K562 (cell line): ENCODE measurements around the gene MSANTD1. TPM values are rescaled to one million over a fixed set of nuclear protein-coding genes. Genes with fewer than 3 reads are reported as not detected.

ENCODE experiments used
- ATAC-seq: fragments of 200-7000 bp; cut with Tn5 transposase; 3 replicates; pipeline ENCODE4 v1.9.1; 2020; ENCODE audit warnings: moderate library complexity
- BruUV-seq: library from RNA; stranded (reverse); fragments of 400-500 nt; replicated peaks from 2 replicates; lab custom pipeline; 2021; lab: Mats Ljungman, UMichigan
- CTCF ChIA-PET: fragments of 300-600 bp; formaldehyde crosslinking; extraction: SDS; loops from one replicate; lab custom pipeline; 2021; ENCODE audit warnings: low intra/inter-chr PET ratio; lab: Yijun Ruan, JAX
- POLR2A ChIA-PET: fragments of 300-600, 350-650 bp; sonication (Branson Sonifier 250); formaldehyde crosslinking; extraction: SDS; loops from one replicate; lab custom pipeline; 2021; ENCODE audit warnings: antibody characterized with exemption, inconsistent platforms; lab: Yijun Ruan, JAX
- DNase-seq, 4 experiments: peaks; one replicate each; pipeline versions ENCODE4 v3.0.0 to v3.0.0-alpha.2; 2011 to 2018; ENCODE audit warnings: low spot score in 3 of 4, mixed read lengths in 3 of 4; ENCODE audit errors: extremely low read depth in 1 of 4
- FAIRE-seq: peaks from 2 replicates; lab custom pipeline; 2011; peaks lifted over from hg19 to GRCh38; lab: Jason Lieb, UNC
- H2AFZ ChIP-seq: 2 replicates; pipeline ENCODE4 v1.6.0; 2011; ENCODE audit warnings: low read depth, low read length, control low read depth, inconsistent platforms
- H3K27ac ChIP-seq: fragments of 200-600 bp; 3 replicates; pipeline ENCODE4 v1.8.0; 2011; ENCODE audit warnings: low read depth, mild to moderate bottlenecking, control low read depth, inconsistent platforms, low read length, moderate library complexity, mixed read lengths; ENCODE audit errors: extremely low read depth
- H3K27me3 ChIP-seq, 2 experiments: fragments of 300-600 bp in 1 of 2; 2 replicates in 1 of 2; 3 replicates in 1 of 2; pipeline versions ENCODE4 v1.6.0 to v1.8.0; 2011; ENCODE audit warnings: inconsistent platforms in 2 of 2, low read length in 2 of 2, mild to moderate bottlenecking in 1 of 2, mixed read lengths in 1 of 2, moderate library complexity in 1 of 2; ENCODE audit not compliant: control insufficient read depth in 2 of 2, insufficient read depth in 2 of 2
- H3K36me3 ChIP-seq: fragments of 300-600 bp; 3 replicates; pipeline ENCODE4 v1.8.0; 2011; ENCODE audit warnings: mild to moderate bottlenecking, low read length, inconsistent platforms; ENCODE audit not compliant: control insufficient read depth, insufficient read depth
- H3K4me1 ChIP-seq, 2 experiments: fragments of 200-600 bp in 1 of 2; replicated peaks in 1 of 2; 2 replicates in 1 of 2; 3 replicates in 1 of 2; pipeline versions ENCODE4 v1.5.1 to v1.8.0; 2011; ENCODE audit warnings: inconsistent platforms in 2 of 2, low read length in 2 of 2, mild to moderate bottlenecking in 1 of 2, mixed read lengths in 1 of 2, moderate library complexity in 1 of 2; ENCODE audit not compliant: control insufficient read depth in 2 of 2, insufficient read depth in 2 of 2
- H3K4me2 ChIP-seq: 2 replicates; pipeline ENCODE4 v1.6.1; 2011; ENCODE audit warnings: low read length, control low read depth, inconsistent platforms, mixed read lengths; ENCODE audit not compliant: insufficient read depth
- H3K4me3 ChIP-seq: fragments of 200-600 bp; sonication (generic), shearing (Covaris generic); 2 replicates; pipeline ENCODE4 v1.5.1; 2016; ENCODE audit warnings: control low read depth, inconsistent platforms
- H3K79me2 ChIP-seq: fragments of 200-600 bp; 3 replicates; pipeline ENCODE4 v1.8.0; 2011; ENCODE audit warnings: low read length, inconsistent platforms; ENCODE audit not compliant: control insufficient read depth, insufficient read depth
- H3K9ac ChIP-seq, 2 experiments: 2 replicates each; pipeline versions ENCODE4 v1.6.0 to v1.6.1; 2011; ENCODE audit warnings: low read depth in 2 of 2, low read length in 2 of 2, control low read depth in 1 of 2, inconsistent platforms in 1 of 2, mild to moderate bottlenecking in 1 of 2, mixed read lengths in 1 of 2; ENCODE audit not compliant: insufficient read depth in 1 of 2
- H3K9me1 ChIP-seq: one replicate; pipeline ENCODE4 v1.6.0; 2011; ENCODE audit warnings: inconsistent platforms, mild to moderate bottlenecking, low read length, moderate library complexity; ENCODE audit not compliant: control insufficient read depth, insufficient read depth
- H3K9me3 ChIP-seq: replicated peaks from 2 replicates; pipeline ENCODE4 v1.5.1; 2011; ENCODE audit warnings: low read depth, low read length, inconsistent platforms; ENCODE audit not compliant: control insufficient read depth, insufficient read depth
- H4K20me1 ChIP-seq: replicated peaks from 2 replicates; pipeline ENCODE4 v1.6.1; 2011; ENCODE audit warnings: low read length, inconsistent platforms, mixed read lengths; ENCODE audit not compliant: control insufficient read depth, insufficient read depth
- FIP1L1 ChIP-seq: fragments of 200-400 bp; formaldehyde crosslinking; IDR thresholded peaks from 2 replicates; pipeline ENCODE4 v1.6.1; 2018; ENCODE audit warnings: mild to moderate bottlenecking, low read depth, low read length; ENCODE audit not compliant: poor library complexity, severe bottlenecking
- FOXK1 ChIP-seq: sonication (generic); formaldehyde crosslinking; IDR thresholded peaks from 2 replicates; pipeline ENCODE4 v1.8.0; 2022; ENCODE audit warnings: missing genetic modification reagents, mild to moderate bottlenecking, borderline replicate concordance
- HDAC1 ChIP-seq, 2 experiments: fragments of 450-650 bp; IDR thresholded peaks; 2 replicates each; pipeline ENCODE4 v1.6.1; 2016 to 2017; ENCODE audit warnings: inconsistent platforms in 1 of 2, mild to moderate bottlenecking in 1 of 2, moderate library complexity in 1 of 2
- MYNN ChIP-seq, 2 experiments: sonication (generic); formaldehyde crosslinking in 1 of 2; IDR thresholded peaks; 2 replicates each; pipeline versions ENCODE4 v1.5.0 to v1.6.1; 2016 to 2020; ENCODE audit warnings: antibody characterized with exemption in 1 of 2, missing genetic modification reagents in 1 of 2
- STAT5A ChIP-seq: IDR thresholded peaks from 2 replicates; pipeline ENCODE4 v1.6.1; 2012; ENCODE audit warnings: low read length, inconsistent platforms, borderline replicate concordance
- TARDBP ChIP-seq: fragments of 450-650 bp; IDR thresholded peaks from 2 replicates; pipeline ENCODE4 v1.6.1; 2016
- U2AF1 ChIP-seq: fragments of 200-400 bp; formaldehyde crosslinking; optimal IDR thresholded peaks from 2 replicates; pipeline ENCODE3; 2017; ENCODE audit warnings: mild to moderate bottlenecking, low read depth, low read length, moderate library complexity
- ZNF395 ChIP-seq: fragments of 200-800 bp; sonication (Bioruptor generic); IDR thresholded peaks from 2 replicates; pipeline ENCODE4 v1.6.1; 2017; ENCODE audit warnings: missing genetic modification characterization, missing compliant biosample characterization
- ZNF586 ChIP-seq: fragments of 450-650 bp; formaldehyde crosslinking; conservative IDR thresholded peaks from 2 replicates; pipeline ENCODE4 v1.4.0; 2020; ENCODE audit warnings: mild to moderate bottlenecking, moderate library complexity
- WGBS: fragments of 100-300 bp; shearing (Covaris generic); methylation state at CpG from one replicate; pipeline ENCODE4 v1.1.6; 2016; ENCODE audit warnings: low coverage, mixed read lengths; ENCODE audit not compliant: insufficient coverage; ENCODE audit errors: missing lambda C conversion rate; 5-methylcytosine and 5-hydroxymethylcytosine counted together
- in situ Hi-C: fragments of 300-500 bp; cut with MboI; formaldehyde crosslinking; loops from 4 replicates; pipeline ENCODE4 v1.15.0; 2018; ENCODE audit warnings: inconsistent platforms, mixed read lengths
- intact Hi-C: fragments of 100-400 bp; cut with micrococcal nuclease; formaldehyde crosslinking; loops from 2 replicates; pipeline ENCODE4 v1.14.2; 2022
- polyA plus RNA-seq, 8 experiments: library from polyadenylated mRNA; depleted of rRNA in 4 of 8; stranded (reverse) in 5 of 8; unstranded in 3 of 8; fragments of >200 nt; fragmentation: Nextera tagmentation in 2 of 8; fragmentation: Illumina TruSeq in 1 of 8; extraction: Ambion mirVana in 2 of 8; extraction: Trizol in 1 of 8; gene quantifications; 2 replicates each; pipeline versions ENCODE4 v1.2.1 to v1.2.3, GENCODE V29; 2011 to 2014; ENCODE audit warnings: inconsistent platforms in 1 of 8, missing spikeins in 1 of 8
- total RNA-seq, 7 experiments: library from RNA; depleted of rRNA in 6 of 7; stranded (reverse); fragments of >200 nt in 6 of 7; fragmentation: Illumina TruSeq in 2 of 7; extraction: Trizol in 2 of 7; gene quantifications; 2 replicates each; pipeline versions ENCODE4 v1.2.1 to v1.2.3, GENCODE V29; 2011 to 2021; ENCODE audit warnings: low replicate concordance in 1 of 7
- TF ChIP-seq, protein P1 (sequence below): fragments of 450-650 bp; IDR thresholded peaks from 2 replicates; pipeline ENCODE4 v1.6.1; 2016

The MSANTD1 gene
- total and polyA plus RNA-seq, 9 of the 15 experiments (the other 6 are each of a cell fraction or from before 2014, with no cell fraction given), result 0.04 to 0.09 (median 0.07) TPM; not detected in 6

DNA sequence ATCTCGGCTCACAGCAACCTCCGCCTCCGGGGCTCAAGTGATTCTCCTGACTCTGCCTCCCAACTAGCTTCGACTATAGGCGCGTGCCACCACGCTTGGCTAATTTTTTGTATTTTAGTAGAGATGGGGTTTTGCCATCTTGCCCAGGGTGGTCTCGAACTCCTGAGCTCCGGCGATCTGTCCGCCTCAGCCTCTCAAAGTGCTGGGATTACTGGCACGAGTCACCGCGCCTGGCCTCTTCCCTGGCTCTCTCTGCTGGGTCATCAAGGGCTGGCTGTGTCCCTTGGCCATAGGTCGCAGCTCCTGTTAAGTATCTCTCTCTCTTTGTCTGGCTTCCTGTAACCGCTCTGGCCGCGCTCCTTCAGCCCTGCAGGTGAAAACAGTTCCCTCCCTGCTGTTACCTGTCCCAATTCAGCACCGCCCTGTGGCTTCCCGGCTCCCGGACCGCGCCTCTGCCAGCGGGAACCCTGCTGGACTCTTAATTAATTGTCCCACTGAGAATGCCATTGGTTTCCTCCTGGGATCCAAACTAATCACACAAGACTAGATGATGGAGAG lies 42.5 kb downstream of the MSANTD1 start:
- Histone ChIP-seq H3K4me3 (peak overlapping the region; percentile 61), H3K27me3 (peaks cover 42 to 56% of the 10 kb centered on the region in 2 experiments)
- TF ChIP-seq ZNF586 (CRISPR knock-in tag) (no peak), FOXK1 (CRISPR knock-in tag) (no peak), HDAC1 (IDR thresholded peaks at IDR 0.05) (no peak), STAT5A (no peak), FIP1L1 (no peak), TARDBP (no peak), MYNN (IDR thresholded peaks at IDR 0.05) (no peak), MYNN (CRISPR knock-in tag; IDR thresholded peaks at IDR 0.05) (no peak), U2AF1 (no peak), ZNF395 (CRISPR knock-in tag) (no peak)
- TF ChIP-seq, protein P1, sequence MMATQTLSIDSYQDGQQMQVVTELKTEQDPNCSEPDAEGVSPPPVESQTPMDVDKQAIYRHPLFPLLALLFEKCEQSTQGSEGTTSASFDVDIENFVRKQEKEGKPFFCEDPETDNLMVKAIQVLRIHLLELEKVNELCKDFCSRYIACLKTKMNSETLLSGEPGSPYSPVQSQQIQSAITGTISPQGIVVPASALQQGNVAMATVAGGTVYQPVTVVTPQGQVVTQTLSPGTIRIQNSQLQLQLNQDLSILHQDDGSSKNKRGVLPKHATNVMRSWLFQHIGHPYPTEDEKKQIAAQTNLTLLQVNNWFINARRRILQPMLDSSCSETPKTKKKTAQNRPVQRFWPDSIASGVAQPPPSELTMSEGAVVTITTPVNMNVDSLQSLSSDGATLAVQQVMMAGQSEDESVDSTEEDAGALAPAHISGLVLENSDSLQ, result no peak
- TF ChIP-seq, all 486 proteins: peak for 0
- intact Hi-C loops, result no loop called here
- Histone ChIP-seq H3K9me3 (no peaks in the 10 kb centered on the region), H3K27ac (no peak overlapping the region), H3K9ac (peak overlapping the region in 1 of 2 experiments; percentile 91; a peak in 1 of 4 replicates), H3K4me2 (peak overlapping the region; percentile 88), H2AFZ (peak overlapping the region; percentile 95), H3K9me1 (no peaks in the 10 kb centered on the region), H3K79me2 (peaks cover 3% of the 10 kb centered on the region; the same call in 1 of the 3 replicates), H3K36me3 (no peaks in the 10 kb centered on the region), H4K20me1 (no peaks in the 10 kb centered on the region; the same call in 1 of the 2 replicates), H3K4me1 (peaks cover 6 to 45% of the 10 kb centered on the region in 2 experiments; a peak in 4 of 5 replicates)
- BruUV-seq, result no TSS peak
- 36% methylated on average over 23 of the region's 24 CpGs for WGBS
- POLR2A ChIA-PET, result no interaction called here
- DNase-seq (no peak), ATAC-seq (no peak), FAIRE-seq (peak; percentile 29)
- CTCF ChIA-PET, result no interaction called here
- in situ Hi-C loops, result no loop called here
